IMR-90 (cell line): ENCODE results near the gene VPS39. TPM values are rescaled to one million over a fixed set of nuclear protein-coding genes. Genes with fewer than 3 reads are reported as not detected.

Experiments used
- ATAC-seq: fragments of 200-7000 bp; cut with Tn5 transposase; 2 replicates; pipeline ENCODE4 v1.9.1; 2020; ENCODE audit warnings: low read depth, mild to moderate bottlenecking, moderate library complexity
- BruUV-seq: library from RNA; stranded (reverse); fragments of 400-500 nt; replicated peaks from 2 replicates; lab custom pipeline; 2021; lab: Mats Ljungman, UMichigan
- CTCF ChIA-PET: fragments of 300-600 bp; formaldehyde crosslinking; extraction: SDS; loops from one replicate; lab custom pipeline; 2021; ENCODE audit warnings: antibody characterized with exemption; lab: Yijun Ruan, JAX
- POLR2A ChIA-PET: fragments of 300-600 bp; sonication (Branson Sonifier 250); formaldehyde crosslinking; loops from one replicate; lab custom pipeline; 2022; ENCODE audit warnings: antibody characterized with exemption; ENCODE audit not compliant: unreplicated experiment; lab: Charles Lee
- DNase-seq: peaks from one replicate; pipeline ENCODE4 v3.0.0; 2013
- H2AFZ ChIP-seq: replicated peaks from 2 replicates; pipeline ENCODE3; 2013; ENCODE audit warnings: low read length, mild to moderate bottlenecking; ENCODE audit not compliant: poor library complexity
- H2AK5ac ChIP-seq: 2 replicates; pipeline ENCODE4 v1.6.1; 2013; ENCODE audit warnings: low read depth, low read length, inconsistent platforms
- H2AK9ac ChIP-seq: replicated peaks from 2 replicates; pipeline ENCODE3; 2013; ENCODE audit warnings: mild to moderate bottlenecking, low read depth, low read length, moderate library complexity; ENCODE audit not compliant: poor library complexity
- H2BK120ac ChIP-seq: 2 replicates; pipeline ENCODE4 v1.6.1; 2013; ENCODE audit warnings: low read depth, low read length, inconsistent platforms
- H2BK15ac ChIP-seq: 3 replicates; pipeline ENCODE4 v1.6.1; 2013; ENCODE audit warnings: low read depth, low read length, inconsistent platforms
- H2BK20ac ChIP-seq: 2 replicates; pipeline ENCODE4 v1.6.1; 2013; ENCODE audit warnings: low read depth, mild to moderate bottlenecking, inconsistent platforms, low read length, moderate library complexity
- H2BK5ac ChIP-seq: 2 replicates; pipeline ENCODE4 v1.6.1; 2013; ENCODE audit warnings: mild to moderate bottlenecking, low read depth, low read length, inconsistent platforms; ENCODE audit not compliant: poor library complexity, severe bottlenecking
- H3K14ac ChIP-seq: replicated peaks from 2 replicates; pipeline ENCODE4 v1.6.1; 2013; ENCODE audit warnings: low read depth, low read length, inconsistent platforms
- H3K18ac ChIP-seq: 2 replicates; pipeline ENCODE4 v1.6.1; 2013; ENCODE audit warnings: low read depth, low read length, control low read depth
- H3K23ac ChIP-seq: 2 replicates; pipeline ENCODE4 v1.6.1; 2013; ENCODE audit warnings: low read depth, low read length, inconsistent platforms
- H3K27ac ChIP-seq: 2 replicates; pipeline ENCODE4 v1.5.1; 2013; ENCODE audit warnings: mild to moderate bottlenecking, control low read depth, low read length; ENCODE audit not compliant: insufficient read depth
- H3K27me3 ChIP-seq: 2 replicates; pipeline ENCODE4 v1.6.1; 2013; ENCODE audit warnings: low read length; ENCODE audit not compliant: control insufficient read depth, insufficient read depth
- H3K36me3 ChIP-seq: 2 replicates; pipeline ENCODE4 v1.6.1; 2013; ENCODE audit warnings: low read length, mixed read lengths; ENCODE audit not compliant: control insufficient read depth, insufficient read depth
- H3K4ac ChIP-seq: 2 replicates; pipeline ENCODE4 v1.6.1; 2013; ENCODE audit warnings: low read depth, low read length, inconsistent platforms
- H3K4me1 ChIP-seq: 2 replicates; pipeline ENCODE4 v1.6.1; 2013; ENCODE audit warnings: low read length, mixed read lengths; ENCODE audit not compliant: control insufficient read depth, insufficient read depth
- H3K4me2 ChIP-seq: 2 replicates; pipeline ENCODE4 v1.6.1; 2013; ENCODE audit warnings: low read depth, mild to moderate bottlenecking, control low read depth, low read length, moderate library complexity
- H3K4me3 ChIP-seq: 2 replicates; pipeline ENCODE4 v1.5.1; 2013; ENCODE audit warnings: low read depth, mild to moderate bottlenecking, control low read depth, low read length, moderate library complexity; ENCODE audit not compliant: insufficient read depth
- H3K56ac ChIP-seq: 2 replicates; pipeline ENCODE4 v1.6.1; 2013; ENCODE audit warnings: low read length, inconsistent platforms; ENCODE audit not compliant: insufficient read depth; ENCODE audit errors: extremely low read depth
- H3K79me1 ChIP-seq, 2 experiments: 2 replicates each; pipeline ENCODE4 v1.6.1; 2013; ENCODE audit warnings: low read length in 2 of 2, inconsistent platforms in 1 of 2, low read depth in 1 of 2
- H3K9ac ChIP-seq: 2 replicates; pipeline ENCODE4 v1.6.1; 2013; ENCODE audit warnings: low read depth, low read length, control low read depth
- H3K9me1 ChIP-seq: 2 replicates; pipeline ENCODE4 v1.6.1; 2013; ENCODE audit warnings: low read length, inconsistent platforms; ENCODE audit not compliant: insufficient read depth
- H3K9me3 ChIP-seq: 2 replicates; pipeline ENCODE4 v1.6.1; 2013; ENCODE audit warnings: low read length; ENCODE audit not compliant: control insufficient read depth, insufficient read depth
- H4K20me1 ChIP-seq: 2 replicates; pipeline ENCODE4 v1.6.1; 2013; ENCODE audit warnings: low read length, inconsistent platforms; ENCODE audit not compliant: insufficient read depth
- H4K5ac ChIP-seq: 2 replicates; pipeline ENCODE4 v1.6.1; 2013; ENCODE audit warnings: mild to moderate bottlenecking, low read depth, low read length, control low read depth
- H4K8ac ChIP-seq, 2 experiments: 2 replicates each; pipeline ENCODE4 v1.6.1; 2013; ENCODE audit warnings: low read depth in 2 of 2, low read length in 2 of 2, control low read depth in 1 of 2, inconsistent platforms in 1 of 2
- H4K91ac ChIP-seq: 2 replicates; pipeline ENCODE4 v1.6.1; 2013; ENCODE audit warnings: low read depth, low read length, inconsistent platforms; ENCODE audit not compliant: insufficient read depth
- ELK1 ChIP-seq: fragments of 150-350 bp; IDR thresholded peaks from 2 replicates; pipeline ENCODE4 v1.6.1; 2016; ENCODE audit warnings: low read depth, mild to moderate bottlenecking, low read length, moderate library complexity, borderline replicate concordance
- MXI1 ChIP-seq: IDR thresholded peaks from 2 replicates; pipeline ENCODE4 v1.6.1; 2012; ENCODE audit warnings: low read depth, mild to moderate bottlenecking, low read length, moderate library complexity, borderline replicate concordance
- NFE2L2 ChIP-seq: fragments of 150-350 bp; IDR thresholded peaks from 2 replicates; pipeline ENCODE4 v1.6.1; 2016; ENCODE audit warnings: low read depth, mild to moderate bottlenecking, low read length
- RFX5 ChIP-seq: IDR thresholded peaks from 2 replicates; pipeline ENCODE4 v1.8.0; 2012; ENCODE audit warnings: low read depth, mild to moderate bottlenecking, low read length, moderate library complexity
- SMC3 ChIP-seq: fragments of 150-350 bp; IDR thresholded peaks from 2 replicates; pipeline ENCODE4 v1.6.1; 2016; ENCODE audit warnings: low read depth, mild to moderate bottlenecking, antibody characterized with exemption, low read length, moderate library complexity
- USF2 ChIP-seq: fragments of 150-350 bp; IDR thresholded peaks from 2 replicates; pipeline ENCODE4 v1.6.1; 2017; ENCODE audit warnings: mild to moderate bottlenecking, antibody characterized with exemption, low read length, low read depth
- WGBS, 2 experiments: methylation state at CpG; one replicate each; pipeline versions ENCODE4 v1.1.5 to v1.1.7; 2013; ENCODE audit warnings: missing lambda C conversion rate in 2 of 2; ENCODE audit not compliant: insufficient read length in 1 of 2; ENCODE audit errors: extremely low coverage in 2 of 2; 5-methylcytosine and 5-hydroxymethylcytosine counted together
- dilution Hi-C: fragments of 300-500 bp; cut with HindIII; formaldehyde crosslinking; loops from one replicate; pipeline ENCODE4 v1.14.3; 2018; ENCODE audit warnings: low sequenced_read_pairs; ENCODE audit not compliant: unreplicated experiment
- in situ Hi-C: fragments of 300-500 bp; cut with MboI; formaldehyde crosslinking; loops from 3 replicates; pipeline ENCODE4 v1.14.3; 2019; ENCODE audit warnings: low sequenced_read_pairs, inconsistent platforms, mixed read lengths
- intact Hi-C: fragments of 100-400 bp; cut with micrococcal nuclease; formaldehyde crosslinking; loops from 2 replicates; pipeline ENCODE4 v1.10.0; 2022
- polyA plus RNA-seq, 3 experiments: library from polyadenylated mRNA; depleted of rRNA; stranded (reverse); fragments of >200 nt; gene quantifications; 2 replicates each; pipeline ENCODE4 v1.2.3, GENCODE V29; 2012; ENCODE audit warnings: low replicate concordance in 1 of 3
- total RNA-seq: library from RNA; depleted of rRNA; stranded (reverse); fragments of >200 nt; gene quantifications from 2 replicates; pipeline ENCODE4 v1.2.3, GENCODE V29; 2012

VPS39 gene
- total and polyA plus RNA-seq, 2 of the 4 experiments (the other 2 are of a cell fraction) = 49.7 to 52.2 TPM

- Histone ChIP-seq H2BK5ac (no peak overlapping the region), H3K56ac (no peak overlapping the region), H3K23ac (no peak overlapping the region), H4K8ac (no peak overlapping the region), H3K18ac (no peak overlapping the region), H2BK20ac (no peak overlapping the region), H2BK15ac (no peak overlapping the region), H4K5ac (no peak overlapping the region), H2BK120ac (no peak overlapping the region), H4K20me1 (no peaks in the 10 kb centered on the region), H3K9me3 (no peaks in the 10 kb centered on the region), H4K91ac (no peak overlapping the region), H2AK9ac (no peak overlapping the region), H3K4me3 (no peak overlapping the region), H3K4ac (no peak overlapping the region), H3K27me3 (no peaks in the 10 kb centered on the region), H3K4me1 (peaks cover 2% of the 10 kb centered on the region; the same call in 1 of the 2 replicates), H3K4me2 (no peak overlapping the region), H3K9me1 (peaks cover 3% of the 10 kb centered on the region; the same call in 1 of the 2 replicates), H2AK5ac (no peak overlapping the region), H3K9ac (no peak overlapping the region), H3K14ac (no peak overlapping the region), H2AFZ (no peak overlapping the region), H3K27ac (no peak overlapping the region), H3K79me1 (peaks cover 0 to 3% of the 10 kb centered on the region in 2 experiments; a peak in 3 of 4 replicates), H3K36me3 (peaks cover 36% of the 10 kb centered on the region)
- dilution Hi-C loops = no loop called here
- DNase-seq (no peak), ATAC-seq (no peak)
- ChIA-PET CTCF (no interaction called here), POLR2A (interaction anchor here (0.6 kb wide), 1 partner anchor 10 kb away, joined by 5 read pairs; no protein-coding TSS in a partner anchor)
- no CpG with 5 or more reads among the region's 4 CpGs for WGBS, 2 experiments
- TF ChIP-seq MXI1 (no peak), USF2 (no peak), SMC3 (no peak), RFX5 (no peak), NFE2L2 (no peak), ELK1 (no peak)
- intact Hi-C loops = loop anchor here (5.0 kb wide), 2 partner anchors 33 to 43 kb away; no protein-coding TSS in a partner anchor
- BruUV-seq = no TSS peak
- in situ Hi-C loops = no loop called here
Observed at GRCh38 chr15:42184736-42185135, 23.4 kb downstream of the VPS39 start.
